Endothelial cell of umbilical vein (primary cell): Measurements from ENCODE around the gene GALNT17. TPM values are rescaled to one million over a fixed set of nuclear protein-coding genes. Genes with fewer than 3 reads are reported as not detected.

Experiments
- BruUV-seq: library from RNA; stranded (reverse); fragments of 400-500 nt; replicated peaks from 2 replicates; lab custom pipeline; 2021; lab: Mats Ljungman, UMichigan
- CTCF ChIA-PET: fragments of 300-600, 350-600 bp; sonication (Branson Sonifier 250); formaldehyde crosslinking; loops from one replicate; lab custom pipeline; 2021; ENCODE audit warnings: antibody characterized with exemption, inconsistent platforms; lab: Charles Lee
- POLR2A ChIA-PET: fragments of 300-600, 350-600 bp; sonication (Branson Sonifier 250); formaldehyde crosslinking; loops from one replicate; lab custom pipeline; 2021; ENCODE audit warnings: antibody characterized with exemption, inconsistent platforms; lab: Charles Lee
- DNase-seq: peaks from one replicate; pipeline ENCODE4 v3.0.0-alpha.2; 2011; ENCODE audit warnings: low read depth, low spot score
- FAIRE-seq: peaks from 2 replicates; lab custom pipeline; 2011; peaks lifted over from hg19 to GRCh38; lab: Jason Lieb, UNC
- H2AFZ ChIP-seq: 2 replicates; pipeline ENCODE4 v1.6.0; 2012; ENCODE audit warnings: low read depth, low read length, control low read depth, inconsistent platforms
- H3K27ac ChIP-seq: 2 replicates; pipeline ENCODE4 v1.5.1; 2011; ENCODE audit warnings: low read depth, mild to moderate bottlenecking, control low read depth, low read length, moderate library complexity; ENCODE audit not compliant: insufficient read depth
- H3K27me3 ChIP-seq, 2 experiments: 2 replicates each; pipeline versions ENCODE4 v1.6.0 to v1.6.1; 2011; ENCODE audit warnings: low read length in 2 of 2, mixed read lengths in 1 of 2; ENCODE audit not compliant: control insufficient read depth in 2 of 2, insufficient read depth in 2 of 2
- H3K36me3 ChIP-seq, 2 experiments: 2 replicates in 1 of 2; 3 replicates in 1 of 2; pipeline ENCODE4 v1.5.1; 2011; ENCODE audit warnings: low read length in 2 of 2, mild to moderate bottlenecking in 1 of 2, moderate library complexity in 1 of 2; ENCODE audit not compliant: control insufficient read depth in 2 of 2, insufficient read depth in 2 of 2; ENCODE audit errors: extremely low read depth in 1 of 2
- H3K4me1 ChIP-seq: 3 replicates; pipeline ENCODE4 v1.5.1; 2011; ENCODE audit warnings: mild to moderate bottlenecking, low read length; ENCODE audit not compliant: control insufficient read depth, insufficient read depth; ENCODE audit errors: extremely low read depth
- H3K4me2 ChIP-seq: 2 replicates; pipeline ENCODE4 v1.6.1; 2011; ENCODE audit warnings: low read length, control low read depth, mixed read lengths; ENCODE audit not compliant: insufficient read depth
- H3K4me3 ChIP-seq, 3 experiments: fragments of 200-600 bp in 1 of 3; sonication (generic), shearing (Covaris generic) in 1 of 3; replicated peaks in 1 of 3; 2 replicates each; pipeline ENCODE4 v1.5.1; 2011 to 2016; ENCODE audit warnings: control low read depth in 3 of 3, low read length in 3 of 3, mild to moderate bottlenecking in 2 of 3, inconsistent platforms in 1 of 3, low read depth in 1 of 3, moderate library complexity in 1 of 3; ENCODE audit not compliant: insufficient read depth in 1 of 3
- H3K79me2 ChIP-seq: 2 replicates; pipeline ENCODE4 v1.6.0; 2012; ENCODE audit warnings: low read length, inconsistent platforms; ENCODE audit not compliant: control insufficient read depth, insufficient read depth
- H3K9ac ChIP-seq: replicated peaks from 2 replicates; pipeline ENCODE3; 2011; ENCODE audit warnings: low read length, control low read depth; ENCODE audit not compliant: insufficient read depth; ENCODE audit errors: extremely low read depth
- H3K9me1 ChIP-seq: replicated peaks from 3 replicates; pipeline ENCODE4 v1.6.0; 2011; ENCODE audit warnings: mild to moderate bottlenecking, low read length; ENCODE audit not compliant: control insufficient read depth, insufficient read depth; ENCODE audit errors: extremely low read depth
- H3K9me3 ChIP-seq: replicated peaks from 2 replicates; pipeline ENCODE4 v1.5.1; 2012; ENCODE audit warnings: low read length, inconsistent platforms; ENCODE audit not compliant: control insufficient read depth, insufficient read depth
- H4K20me1 ChIP-seq: replicated peaks from 2 replicates; pipeline ENCODE3; 2011; ENCODE audit warnings: mild to moderate bottlenecking, low read length; ENCODE audit not compliant: control insufficient read depth, insufficient read depth; ENCODE audit errors: extremely low read depth
- FOS ChIP-seq: IDR thresholded peaks from 2 replicates; pipeline ENCODE4 v1.6.1; 2011; ENCODE audit warnings: mild to moderate bottlenecking, low read length, moderate library complexity, borderline replicate concordance; ENCODE audit not compliant: insufficient read depth
- JUN ChIP-seq: IDR thresholded peaks from 2 replicates; pipeline ENCODE4 v1.6.1; 2011; ENCODE audit warnings: borderline replicate concordance, low read depth; ENCODE audit not compliant: insufficient read length, insufficient read depth
- MYC ChIP-seq: IDR thresholded peaks from one replicate; pipeline ENCODE4 v1.6.1; 2011; ENCODE audit warnings: mild to moderate bottlenecking, low read depth, low read length
- POLR2A ChIP-seq: IDR thresholded peaks from 2 replicates; pipeline ENCODE4 v1.6.1; 2012; ENCODE audit warnings: low read depth, mild to moderate bottlenecking, control low read depth, low read length
- POLR2AphosphoS5 ChIP-seq: IDR thresholded peaks from 2 replicates; pipeline ENCODE4 v1.6.1; 2012; ENCODE audit warnings: low read depth, mild to moderate bottlenecking, control low read depth, low read length, moderate library complexity; ENCODE audit not compliant: insufficient read depth
- dilution Hi-C: fragments of 300-500 bp; cut with MboI; formaldehyde crosslinking; loops from one replicate; pipeline ENCODE4 v1.15.0; 2019; ENCODE audit warnings: low sequenced_read_pairs; ENCODE audit not compliant: extremely low pct_ligation_motif_present
- intact Hi-C: fragments of 100-400 bp; cut with micrococcal nuclease; formaldehyde crosslinking; loops from one replicate; pipeline ENCODE4 v1.10.0; 2022
- polyA plus RNA-seq, 4 experiments: library from polyadenylated mRNA; depleted of rRNA in 3 of 4; stranded (reverse) in 3 of 4; unstranded in 1 of 4; fragments of >200 nt; gene quantifications; 2 replicates each; pipeline versions ENCODE4 v1.2.1 to v1.2.3, GENCODE V29; 2011 to 2012; ENCODE audit warnings: missing spikeins in 1 of 4
- total RNA-seq: library from RNA; stranded (reverse); gene quantifications from 2 replicates; pipeline ENCODE4 v1.2.3, GENCODE V29; 2021
- TF ChIP-seq, protein P1 (sequence below), 2 donors: IDR thresholded peaks; 1 replicate in 1 of 2; 2 replicates in 1 of 2; pipeline ENCODE4 v1.5.1; 2011; ENCODE audit warnings: low read length in 2 of 2, mild to moderate bottlenecking in 2 of 2, moderate library complexity in 2 of 2, control low read depth in 1 of 2, inconsistent platforms in 1 of 2, low read depth in 1 of 2; ENCODE audit not compliant: insufficient read depth in 1 of 2; ENCODE audit errors: extremely low read depth in 1 of 2
- TF ChIP-seq, protein P2 (sequence below): IDR thresholded peaks from 2 replicates; pipeline ENCODE4 v1.6.1; 2011; ENCODE audit not compliant: insufficient read depth, insufficient read length

Gene GALNT17
- total and polyA plus RNA-seq, 2 donors (not counting 3 experiments of a cell fraction or from before 2014, with no cell fraction given), result not detected

DNA sequence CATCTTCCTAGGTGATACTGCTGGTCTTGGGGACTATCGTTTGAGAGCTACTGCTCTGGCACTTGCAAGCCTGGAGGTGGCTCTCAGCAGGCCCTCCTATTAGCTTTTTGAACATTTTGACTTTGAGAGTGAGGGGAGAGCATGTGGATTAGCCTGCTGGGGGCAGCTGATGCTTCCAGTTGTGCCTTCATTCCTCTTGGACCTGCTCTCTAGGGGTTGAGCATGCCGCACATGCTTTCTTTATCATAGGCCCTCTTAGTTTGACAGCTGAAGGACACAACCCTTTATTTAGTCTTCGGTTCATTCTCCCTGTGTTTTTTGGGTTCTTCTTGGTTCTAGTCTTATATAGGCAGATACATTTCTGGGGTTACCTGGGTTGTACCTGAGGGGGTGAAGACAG is 132.1 kb downstream of the GALNT17 start:
- Histone ChIP-seq H3K9ac (no peak overlapping the region), H3K27ac (no peak overlapping the region), H3K36me3 (no peaks in the 10 kb centered on the region), H3K9me1 (no peaks in the 10 kb centered on the region), H3K4me2 (no peak overlapping the region), H3K4me1 (no peaks in the 10 kb centered on the region), H3K4me3 (no peak overlapping the region), H2AFZ (no peak overlapping the region), H3K27me3 (no peaks in the 10 kb centered on the region), H3K79me2 (no peaks in the 10 kb centered on the region), H3K9me3 (peaks cover 2% of the 10 kb centered on the region), H4K20me1 (no peaks in the 10 kb centered on the region)
- intact Hi-C loops (no loop called here), dilution Hi-C loops (no loop called here)
- TF ChIP-seq POLR2A (no peak), JUN (no peak), MYC (no peak), POLR2AphosphoS5 (no peak), FOS (no peak)
- TF ChIP-seq, protein P1, sequence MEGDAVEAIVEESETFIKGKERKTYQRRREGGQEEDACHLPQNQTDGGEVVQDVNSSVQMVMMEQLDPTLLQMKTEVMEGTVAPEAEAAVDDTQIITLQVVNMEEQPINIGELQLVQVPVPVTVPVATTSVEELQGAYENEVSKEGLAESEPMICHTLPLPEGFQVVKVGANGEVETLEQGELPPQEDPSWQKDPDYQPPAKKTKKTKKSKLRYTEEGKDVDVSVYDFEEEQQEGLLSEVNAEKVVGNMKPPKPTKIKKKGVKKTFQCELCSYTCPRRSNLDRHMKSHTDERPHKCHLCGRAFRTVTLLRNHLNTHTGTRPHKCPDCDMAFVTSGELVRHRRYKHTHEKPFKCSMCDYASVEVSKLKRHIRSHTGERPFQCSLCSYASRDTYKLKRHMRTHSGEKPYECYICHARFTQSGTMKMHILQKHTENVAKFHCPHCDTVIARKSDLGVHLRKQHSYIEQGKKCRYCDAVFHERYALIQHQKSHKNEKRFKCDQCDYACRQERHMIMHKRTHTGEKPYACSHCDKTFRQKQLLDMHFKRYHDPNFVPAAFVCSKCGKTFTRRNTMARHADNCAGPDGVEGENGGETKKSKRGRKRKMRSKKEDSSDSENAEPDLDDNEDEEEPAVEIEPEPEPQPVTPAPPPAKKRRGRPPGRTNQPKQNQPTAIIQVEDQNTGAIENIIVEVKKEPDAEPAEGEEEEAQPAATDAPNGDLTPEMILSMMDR (IDR thresholded peaks at IDR 0.05; ENCODE audit: extremely low read depth in 1 of 2, insufficient read depth in 1 of 2, low read depth in 1 of 2, low read length in 2 of 2), result no peak
- TF ChIP-seq, protein P2, sequence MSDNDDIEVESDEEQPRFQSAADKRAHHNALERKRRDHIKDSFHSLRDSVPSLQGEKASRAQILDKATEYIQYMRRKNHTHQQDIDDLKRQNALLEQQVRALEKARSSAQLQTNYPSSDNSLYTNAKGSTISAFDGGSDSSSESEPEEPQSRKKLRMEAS, result no peak
- ChIA-PET CTCF (no interaction called here), POLR2A (no interaction called here)
- FAIRE-seq, result no peak
- no peak for DNase-seq
- no TSS peak for BruUV-seq
